Mesendoderm (in vitro differentiated cells): ENCODE data around the gene KATNIP.

Experiments
- DNase-seq: peaks from one replicate; pipeline ENCODE4 v3.0.0; 2013
- H2AK5ac ChIP-seq: 2 replicates; pipeline ENCODE4 v1.6.1; 2013; ENCODE audit warnings: low read length, inconsistent platforms
- H2BK120ac ChIP-seq: 2 replicates; pipeline ENCODE4 v1.6.1; 2013; ENCODE audit warnings: low read depth, mild to moderate bottlenecking, low read length, moderate library complexity, mixed read lengths
- H2BK15ac ChIP-seq: replicated peaks from 2 replicates; pipeline ENCODE4 v1.6.1; 2013; ENCODE audit warnings: low read depth, mild to moderate bottlenecking, moderate library complexity
- H2BK5ac ChIP-seq: 2 replicates; pipeline ENCODE4 v1.6.1; 2013; ENCODE audit warnings: low read length, inconsistent platforms
- H3K18ac ChIP-seq: 2 replicates; pipeline ENCODE4 v1.6.1; 2013; ENCODE audit warnings: mild to moderate bottlenecking, low read length, mixed read lengths
- H3K23ac ChIP-seq: one replicate; pipeline ENCODE4 v1.6.1; 2013; ENCODE audit warnings: low read length
- H3K27ac ChIP-seq: 2 replicates; pipeline ENCODE4 v1.5.1; 2013; ENCODE audit warnings: low read depth, mild to moderate bottlenecking, inconsistent platforms, low read length, moderate library complexity
- H3K27me3 ChIP-seq: 2 replicates; pipeline ENCODE4 v1.6.1; 2013; ENCODE audit warnings: low read length, control low read depth, mild to moderate bottlenecking, inconsistent platforms; ENCODE audit not compliant: insufficient read depth, poor library complexity
- H3K36me3 ChIP-seq: 2 replicates; pipeline ENCODE4 v1.6.1; 2013; ENCODE audit warnings: low read length, inconsistent platforms; ENCODE audit not compliant: control insufficient read depth, insufficient read depth
- H3K4ac ChIP-seq: one replicate; pipeline ENCODE4 v1.6.1; 2013; ENCODE audit warnings: low read depth, mild to moderate bottlenecking, low read length, moderate library complexity
- H3K4me1 ChIP-seq: 2 replicates; pipeline ENCODE4 v1.6.1; 2013; ENCODE audit warnings: low read depth, low read length, inconsistent platforms; ENCODE audit not compliant: control insufficient read depth
- H3K4me2 ChIP-seq: 2 replicates; pipeline ENCODE4 v1.6.1; 2013; ENCODE audit warnings: low read length
- H3K4me3 ChIP-seq: 2 replicates; pipeline ENCODE4 v1.5.1; 2013; ENCODE audit warnings: mild to moderate bottlenecking, low read length
- H3K56ac ChIP-seq: one replicate; pipeline ENCODE4 v1.6.1; 2013; ENCODE audit warnings: low read length
- H3K79me1 ChIP-seq: 2 replicates; pipeline ENCODE4 v1.6.1; 2013; ENCODE audit warnings: low read length, inconsistent platforms
- H3K79me2 ChIP-seq: 2 replicates; pipeline ENCODE4 v1.6.1; 2013; ENCODE audit warnings: mild to moderate bottlenecking, low read length; ENCODE audit not compliant: control insufficient read depth, insufficient read depth
- H3K9ac ChIP-seq: 2 replicates; pipeline ENCODE4 v1.6.1; 2013; ENCODE audit warnings: low read length, inconsistent platforms
- H4K5ac ChIP-seq: one replicate; pipeline ENCODE4 v1.6.1; 2013; ENCODE audit warnings: low read length
- H4K8ac ChIP-seq: one replicate; pipeline ENCODE4 v1.6.1; 2013; ENCODE audit warnings: low read depth, mild to moderate bottlenecking, control low read depth, low read length, moderate library complexity
- WGBS: extraction: QIAGEN DNeasy Blood & Tissue Kit; methylation state at CpG from one replicate; pipeline ENCODE4 v1.1.7; 2013; ENCODE audit warnings: low lambda C conversion rate, missing lambda C conversion rate; ENCODE audit not compliant: insufficient coverage; ENCODE audit errors: extremely low coverage; 5-methylcytosine and 5-hydroxymethylcytosine counted together

Gene KATNIP

DNA sequence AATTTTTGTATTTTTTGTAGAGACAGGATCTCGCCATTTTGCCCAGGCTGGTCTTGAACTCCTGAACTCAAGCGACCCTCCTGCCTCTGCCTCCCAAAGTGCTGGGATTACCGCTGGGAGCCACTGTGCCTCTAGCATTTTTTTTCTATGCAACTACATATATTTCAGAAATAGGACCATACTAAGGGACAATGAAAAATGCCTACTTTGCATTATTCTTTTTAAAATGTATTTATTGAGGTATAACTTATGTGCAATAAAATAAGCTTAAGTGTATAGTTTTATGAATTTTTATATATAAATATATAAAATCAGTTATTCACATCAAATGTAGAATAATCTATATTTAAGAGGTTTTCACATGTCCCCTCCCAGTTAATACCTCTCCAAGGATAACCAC lies 38.1 kb downstream of the KATNIP start:
- Histone ChIP-seq H3K4me3 (no peak overlapping the region), H4K8ac (no peak overlapping the region), H3K4ac (no peak overlapping the region), H2BK5ac (no peak overlapping the region), H3K79me2 (no peaks in the 10 kb centered on the region), H3K4me2 (no peak overlapping the region), H4K5ac (no peak overlapping the region), H3K18ac (no peak overlapping the region), H3K56ac (no peak overlapping the region), H3K9ac (no peak overlapping the region), H3K79me1 (no peaks in the 10 kb centered on the region), H3K27ac (no peak overlapping the region), H3K27me3 (no peaks in the 10 kb centered on the region), H3K4me1 (no peaks in the 10 kb centered on the region), H2BK120ac (no peak overlapping the region), H2BK15ac (no peak overlapping the region), H2AK5ac (no peak overlapping the region), H3K23ac (no peak overlapping the region), H3K36me3 (no peaks in the 10 kb centered on the region)
- no CpG with 5 or more reads among the region's 3 CpGs for WGBS
- no peak for DNase-seq

DNA sequence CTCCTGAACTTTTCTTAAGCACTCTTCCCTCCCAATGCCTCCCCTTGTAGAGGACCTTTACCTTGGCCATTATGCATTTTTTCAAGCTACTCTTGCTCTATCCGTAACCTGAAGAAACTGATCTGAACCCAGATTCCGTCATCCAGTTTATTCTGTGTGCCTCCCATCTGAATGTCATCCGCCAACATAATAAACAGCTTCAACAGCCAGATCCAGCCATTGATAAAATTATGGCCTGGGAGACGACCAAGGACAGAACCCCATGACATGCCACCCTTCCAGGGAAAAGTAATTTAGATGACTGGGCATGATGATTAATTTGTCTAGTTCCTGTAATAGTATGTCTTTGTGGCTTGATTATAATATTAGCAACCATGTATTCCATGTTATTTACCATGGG lies 41.9 kb downstream of the KATNIP start:
- Histone ChIP-seq H2BK5ac (no peak overlapping the region), H3K23ac (no peak overlapping the region), H2AK5ac (no peak overlapping the region), H2BK15ac (no peak overlapping the region), H3K27me3 (no peaks in the 10 kb centered on the region), H3K4me3 (no peak overlapping the region), H4K8ac (no peak overlapping the region), H3K4me2 (no peak overlapping the region), H4K5ac (no peak overlapping the region), H3K4me1 (no peaks in the 10 kb centered on the region), H3K18ac (no peak overlapping the region), H3K56ac (no peak overlapping the region), H2BK120ac (no peak overlapping the region), H3K9ac (no peak overlapping the region), H3K27ac (no peak overlapping the region), H3K4ac (no peak overlapping the region), H3K79me1 (no peaks in the 10 kb centered on the region), H3K36me3 (no peaks in the 10 kb centered on the region), H3K79me2 (no peaks in the 10 kb centered on the region)
- no peak for DNase-seq
- WGBS: no CpG with 5 or more reads among the region's 4 CpGs

DNA sequence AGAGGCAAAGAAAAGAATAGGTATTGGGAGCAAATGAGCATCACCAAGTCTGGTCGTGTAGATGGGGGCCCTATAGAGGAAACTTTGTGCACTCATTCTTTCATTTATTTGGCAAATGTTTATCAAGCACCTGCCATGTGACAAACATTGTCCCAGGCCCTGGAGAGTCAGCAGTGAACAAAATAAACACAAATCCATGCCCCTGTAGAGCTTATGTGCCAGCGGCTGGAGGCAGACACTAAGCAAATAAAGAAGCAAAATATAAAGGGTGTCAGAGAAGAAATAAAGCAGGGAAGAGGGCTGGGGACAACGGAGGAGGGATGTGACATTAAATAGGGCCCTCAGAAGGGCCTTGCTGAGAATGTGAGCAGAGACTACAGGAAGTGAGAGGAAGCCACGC lies 45.5 kb downstream of the KATNIP start:
- H3K79me1 ChIP-seq: no peaks in the 10 kb centered on the region
- H3K4me3 ChIP-seq: no peak overlapping the region
- WGBS: no CpG with 5 or more reads among the region's 4 CpGs
- H3K4me2 ChIP-seq: no peak overlapping the region
- H3K4ac ChIP-seq: no peak overlapping the region
- H3K79me2 ChIP-seq: no peaks in the 10 kb centered on the region
- no peaks in the 10 kb centered on the region for H3K27me3 ChIP-seq
- no peak overlapping the region for H2BK5ac ChIP-seq
- no peak overlapping the region for H2BK120ac ChIP-seq
- H3K4me1 ChIP-seq: peaks cover 5% of the 10 kb centered on the region
- no peak overlapping the region for H2AK5ac ChIP-seq
- no peak overlapping the region for H4K5ac ChIP-seq
- no peak overlapping the region for H4K8ac ChIP-seq
- H3K18ac ChIP-seq: no peak overlapping the region
- no peak for DNase-seq
- no peak overlapping the region for H3K56ac ChIP-seq
- H2BK15ac ChIP-seq: no peak overlapping the region
- H3K27ac ChIP-seq: no peak overlapping the region
- H3K23ac ChIP-seq: no peak overlapping the region
- no peak overlapping the region for H3K9ac ChIP-seq
- H3K36me3 ChIP-seq: no peaks in the 10 kb centered on the region

DNA sequence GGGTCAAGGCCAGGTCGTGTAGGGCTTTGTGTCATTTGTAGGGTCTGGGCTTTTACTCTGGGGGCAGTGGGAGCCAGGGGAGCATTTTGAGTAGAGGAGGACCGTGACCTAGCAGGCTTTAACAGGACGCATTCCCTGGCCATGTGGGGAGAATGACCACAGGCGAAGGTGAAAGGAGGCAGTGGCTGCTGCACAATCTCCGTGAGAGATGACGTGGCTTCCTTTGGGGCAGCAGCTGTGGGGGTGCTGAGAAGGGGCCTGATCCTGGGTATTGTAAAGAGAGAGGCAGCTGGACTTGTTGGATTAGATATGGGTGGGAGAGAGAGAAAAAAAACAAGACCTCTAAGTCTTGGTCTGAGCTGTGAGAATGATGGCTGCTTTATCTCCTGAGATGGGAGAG lies 46.0 kb downstream of the KATNIP start:
- Histone ChIP-seq H3K27ac (no peak overlapping the region), H3K56ac (no peak overlapping the region), H3K4me1 (peaks cover 5% of the 10 kb centered on the region), H2BK5ac (no peak overlapping the region), H3K4me3 (no peak overlapping the region), H4K8ac (no peak overlapping the region), H3K18ac (no peak overlapping the region), H4K5ac (no peak overlapping the region), H3K4me2 (no peak overlapping the region), H3K27me3 (no peaks in the 10 kb centered on the region), H3K79me2 (no peaks in the 10 kb centered on the region), H2BK120ac (no peak overlapping the region), H3K79me1 (no peaks in the 10 kb centered on the region), H3K36me3 (no peaks in the 10 kb centered on the region), H2AK5ac (no peak overlapping the region), H3K23ac (no peak overlapping the region), H2BK15ac (no peak overlapping the region), H3K4ac (no peak overlapping the region), H3K9ac (no peak overlapping the region)
- WGBS: no CpG with 5 or more reads among the region's 6 CpGs
- DNase-seq: no peak

DNA sequence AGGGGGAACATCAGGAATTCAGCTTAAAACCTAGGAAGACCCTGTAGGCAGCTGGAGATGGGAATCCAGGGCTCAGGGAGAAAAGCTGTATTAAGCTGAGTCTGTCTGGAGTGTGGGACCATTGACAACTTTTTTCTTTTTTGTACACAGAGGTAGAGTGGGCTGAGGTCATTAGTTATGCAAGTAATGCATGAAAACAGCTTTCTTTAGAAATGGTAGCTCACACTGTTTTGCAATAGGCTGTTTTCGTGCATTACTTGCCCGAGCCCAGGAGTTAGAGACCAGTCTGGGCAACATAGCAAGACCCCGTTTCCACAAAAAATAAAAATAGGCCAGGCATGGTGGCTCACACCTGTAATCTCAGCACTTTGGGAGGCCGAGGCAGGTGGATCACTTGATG lies 46.5 kb downstream of the KATNIP start:
- Histone ChIP-seq H4K5ac (no peak overlapping the region), H3K79me1 (no peaks in the 10 kb centered on the region), H3K4ac (no peak overlapping the region), H2AK5ac (no peak overlapping the region), H2BK5ac (no peak overlapping the region), H4K8ac (no peak overlapping the region), H3K27ac (no peak overlapping the region), H3K4me2 (no peak overlapping the region), H2BK15ac (no peak overlapping the region), H2BK120ac (no peak overlapping the region), H3K9ac (no peak overlapping the region), H3K27me3 (no peaks in the 10 kb centered on the region), H3K23ac (no peak overlapping the region), H3K4me1 (peaks cover 5% of the 10 kb centered on the region), H3K4me3 (no peak overlapping the region), H3K36me3 (no peaks in the 10 kb centered on the region), H3K18ac (no peak overlapping the region), H3K79me2 (no peaks in the 10 kb centered on the region), H3K56ac (no peak overlapping the region)
- DNase-seq: no peak
- no CpG with 5 or more reads among the region's 4 CpGs for WGBS

DNA sequence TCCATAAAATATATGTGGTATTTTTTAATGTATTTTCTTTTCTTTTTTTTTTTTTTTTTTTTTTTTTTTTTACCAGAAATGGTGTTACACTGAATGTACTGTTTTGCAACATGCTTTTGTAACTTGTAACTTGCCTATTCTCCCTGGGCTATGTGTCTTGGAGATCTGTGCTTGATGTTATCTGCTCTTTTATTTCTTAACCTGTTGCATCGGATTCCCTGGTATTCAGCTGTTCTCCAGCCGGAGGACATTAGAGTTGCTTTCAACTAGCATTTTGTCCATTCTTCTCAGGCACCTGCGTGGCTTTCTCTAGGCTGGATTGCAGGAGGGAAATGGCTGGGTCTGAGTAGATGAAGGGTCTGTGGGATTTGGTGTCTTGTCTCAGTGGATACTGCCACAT lies 47.4 kb downstream of the KATNIP start:
- no peak overlapping the region for H2BK15ac ChIP-seq
- H3K4me2 ChIP-seq: no peak overlapping the region
- no peak overlapping the region for H3K4me3 ChIP-seq
- peaks cover 5% of the 10 kb centered on the region for H3K4me1 ChIP-seq
- no peaks in the 10 kb centered on the region for H3K79me2 ChIP-seq
- H4K8ac ChIP-seq: no peak overlapping the region
- no peaks in the 10 kb centered on the region for H3K79me1 ChIP-seq
- no peak overlapping the region for H3K23ac ChIP-seq
- H4K5ac ChIP-seq: no peak overlapping the region
- no peak overlapping the region for H3K27ac ChIP-seq
- no peak overlapping the region for H2AK5ac ChIP-seq
- no peaks in the 10 kb centered on the region for H3K27me3 ChIP-seq
- H3K36me3 ChIP-seq: no peaks in the 10 kb centered on the region
- H3K18ac ChIP-seq: no peak overlapping the region
- H3K56ac ChIP-seq: no peak overlapping the region
- no peak for DNase-seq
- WGBS: no CpG with 5 or more reads among the region's 3 CpGs
- no peak overlapping the region for H2BK5ac ChIP-seq
- H3K9ac ChIP-seq: no peak overlapping the region
- no peak overlapping the region for H2BK120ac ChIP-seq
- no peak overlapping the region for H3K4ac ChIP-seq
